Peyer's patch (tissue), 4 donors: ENCODE data around the gene NGFR.

ENCODE experiments used
- POLR2A ChIP-seq, 2 donors: fragments of 450-650 bp; IDR thresholded peaks; one replicate each; pipeline ENCODE4 v1.5.1; 2017; ENCODE audit warnings: antibody characterized with exemption in 2 of 2, mild to moderate bottlenecking in 2 of 2, moderate library complexity in 2 of 2
- TF ChIP-seq, protein P1 (sequence below), 6 experiments: fragments of 450-650 bp in 4 of 6; fragments of 200-600 bp in 2 of 6; sonication (generic) in 1 of 6; IDR thresholded peaks; one replicate each; pipeline ENCODE4 v1.5.1; 2017 to 2019; ENCODE audit warnings: antibody characterized with exemption in 6 of 6, mild to moderate bottlenecking in 3 of 6, moderate library complexity in 1 of 6

DNA sequence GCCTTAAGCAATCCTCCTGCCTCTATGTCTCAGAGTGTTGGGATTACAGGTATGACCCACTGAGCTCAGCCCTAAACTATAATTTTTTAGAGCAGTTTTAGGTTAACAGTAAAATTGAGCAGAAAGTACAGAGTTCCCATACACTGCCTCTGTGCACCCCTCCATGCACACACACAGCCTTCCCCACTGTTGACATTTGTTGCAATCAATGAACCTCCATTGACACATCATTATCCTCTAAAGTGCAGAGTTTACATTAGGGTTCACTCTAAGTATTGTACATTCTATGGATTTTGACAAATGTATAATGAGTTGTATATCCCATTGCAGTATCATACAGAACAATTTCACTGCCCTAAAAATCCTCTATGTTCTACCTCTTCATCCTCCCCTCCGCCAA, 35.0 kb downstream of the NGFR start:
- TF ChIP-seq, protein P1, sequence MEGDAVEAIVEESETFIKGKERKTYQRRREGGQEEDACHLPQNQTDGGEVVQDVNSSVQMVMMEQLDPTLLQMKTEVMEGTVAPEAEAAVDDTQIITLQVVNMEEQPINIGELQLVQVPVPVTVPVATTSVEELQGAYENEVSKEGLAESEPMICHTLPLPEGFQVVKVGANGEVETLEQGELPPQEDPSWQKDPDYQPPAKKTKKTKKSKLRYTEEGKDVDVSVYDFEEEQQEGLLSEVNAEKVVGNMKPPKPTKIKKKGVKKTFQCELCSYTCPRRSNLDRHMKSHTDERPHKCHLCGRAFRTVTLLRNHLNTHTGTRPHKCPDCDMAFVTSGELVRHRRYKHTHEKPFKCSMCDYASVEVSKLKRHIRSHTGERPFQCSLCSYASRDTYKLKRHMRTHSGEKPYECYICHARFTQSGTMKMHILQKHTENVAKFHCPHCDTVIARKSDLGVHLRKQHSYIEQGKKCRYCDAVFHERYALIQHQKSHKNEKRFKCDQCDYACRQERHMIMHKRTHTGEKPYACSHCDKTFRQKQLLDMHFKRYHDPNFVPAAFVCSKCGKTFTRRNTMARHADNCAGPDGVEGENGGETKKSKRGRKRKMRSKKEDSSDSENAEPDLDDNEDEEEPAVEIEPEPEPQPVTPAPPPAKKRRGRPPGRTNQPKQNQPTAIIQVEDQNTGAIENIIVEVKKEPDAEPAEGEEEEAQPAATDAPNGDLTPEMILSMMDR (IDR thresholded peaks at IDR 0.05) = no peak
- TF ChIP-seq POLR2A (IDR thresholded peaks at IDR 0.05) = no peak
